Measurements from ENCODE around the gene ARAP3. TPM values are rescaled to one million over a fixed set of nuclear protein-coding genes. Genes with fewer than 3 reads are reported as not detected.

ARAP3 gene
- total and polyA plus RNA-seq, 9 of the 15 experiments (the other 6 are each of a cell fraction or from before 2014, with no cell fraction given): 0.83 to 25.7 (median 6.4) TPM

- TF ChIP-seq ZKSCAN8 (CRISPR knock-in tag; IDR thresholded peaks at IDR 0.05) (no peak), HNRNPK (IDR thresholded peaks at IDR 0.05; ENCODE audit: low read depth, low read length, poor library complexity, severe bottlenecking) (no peak), KLF10 (CRISPR knock-in tag; IDR thresholded peaks at IDR 0.05) (no peak), SIN3B (IDR thresholded peaks at IDR 0.05; ENCODE audit: low read depth) (no peak), ZFPM2 (CRISPR knock-in tag; IDR thresholded peaks at IDR 0.05) (no peak), ZNF175 (CRISPR knock-in tag; IDR thresholded peaks at IDR 0.05; ENCODE audit: low read depth) (peak; percentile 53; the same call in 1 of the 2 replicates), TFAM (CRISPR knock-in tag; conservative IDR thresholded peaks at IDR 0.05) (no peak), ZNF551 (CRISPR knock-in tag; IDR thresholded peaks at IDR 0.05) (no peak), CBX8 (IDR thresholded peaks at IDR 0.05; ENCODE audit: borderline replicate concordance, extremely low read depth, low read depth, low read length, poor library complexity, severe bottlenecking) (no peak), STAT5B (CRISPR knock-in tag; IDR thresholded peaks at IDR 0.05) (no peak), SIRT6 (IDR thresholded peaks at IDR 0.05; ENCODE audit: low read depth, low read length) (no peak), MEIS2 (IDR thresholded peaks at IDR 0.05; ENCODE audit: partially characterized antibody) (peak; percentile 75), SRF (CRISPR knock-in tag; IDR thresholded peaks at IDR 0.05) (no peak), FOXP1 (CRISPR knock-in tag; IDR thresholded peaks at IDR 0.05) (no peak), CBFA2T3 (IDR thresholded peaks at IDR 0.05) (peak; percentile 96), BDP1 (IDR thresholded peaks at IDR 0.05; ENCODE audit: insufficient read depth, insufficient read length) (no peak), EWSR1 (IDR thresholded peaks at IDR 0.05; ENCODE audit: borderline replicate concordance, low read depth, partially characterized antibody) (no peak), SIN3A (IDR thresholded peaks at IDR 0.05; ENCODE audit: borderline replicate concordance in 2 of 2, control insufficient read depth in 1 of 2, low read depth in 2 of 2, low read length in 2 of 2) (no peak), MEF2A (IDR thresholded peaks at IDR 0.05; ENCODE audit: control insufficient read depth, low read depth, low read length) (peak; percentile 58), TEAD1 (CRISPR knock-in tag; IDR thresholded peaks at IDR 0.05) (peak in 1 of 2 experiments; percentile 67; a peak in 1 of 4 replicates), TCF7L2 (IDR thresholded peaks at IDR 0.05; ENCODE audit: low read depth, low read length) (no peak)
- TF ChIP-seq, protein P1, sequence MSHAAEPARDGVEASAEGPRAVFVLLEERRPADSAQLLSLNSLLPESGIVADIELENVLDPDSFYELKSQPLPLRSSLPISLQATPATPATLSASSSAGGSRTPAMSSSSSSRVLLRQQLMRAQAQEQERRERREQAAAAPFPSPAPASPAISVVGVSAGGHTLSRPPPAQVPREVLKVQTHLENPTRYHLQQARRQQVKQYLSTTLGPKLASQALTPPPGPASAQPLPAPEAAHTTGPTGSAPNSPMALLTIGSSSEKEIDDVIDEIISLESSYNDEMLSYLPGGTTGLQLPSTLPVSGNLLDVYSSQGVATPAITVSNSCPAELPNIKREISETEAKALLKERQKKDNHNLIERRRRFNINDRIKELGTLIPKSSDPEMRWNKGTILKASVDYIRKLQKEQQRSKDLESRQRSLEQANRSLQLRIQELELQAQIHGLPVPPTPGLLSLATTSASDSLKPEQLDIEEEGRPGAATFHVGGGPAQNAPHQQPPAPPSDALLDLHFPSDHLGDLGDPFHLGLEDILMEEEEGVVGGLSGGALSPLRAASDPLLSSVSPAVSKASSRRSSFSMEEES (CRISPR knock-in tag; IDR thresholded peaks at IDR 0.05): no peak
- TF ChIP-seq, protein P2, sequence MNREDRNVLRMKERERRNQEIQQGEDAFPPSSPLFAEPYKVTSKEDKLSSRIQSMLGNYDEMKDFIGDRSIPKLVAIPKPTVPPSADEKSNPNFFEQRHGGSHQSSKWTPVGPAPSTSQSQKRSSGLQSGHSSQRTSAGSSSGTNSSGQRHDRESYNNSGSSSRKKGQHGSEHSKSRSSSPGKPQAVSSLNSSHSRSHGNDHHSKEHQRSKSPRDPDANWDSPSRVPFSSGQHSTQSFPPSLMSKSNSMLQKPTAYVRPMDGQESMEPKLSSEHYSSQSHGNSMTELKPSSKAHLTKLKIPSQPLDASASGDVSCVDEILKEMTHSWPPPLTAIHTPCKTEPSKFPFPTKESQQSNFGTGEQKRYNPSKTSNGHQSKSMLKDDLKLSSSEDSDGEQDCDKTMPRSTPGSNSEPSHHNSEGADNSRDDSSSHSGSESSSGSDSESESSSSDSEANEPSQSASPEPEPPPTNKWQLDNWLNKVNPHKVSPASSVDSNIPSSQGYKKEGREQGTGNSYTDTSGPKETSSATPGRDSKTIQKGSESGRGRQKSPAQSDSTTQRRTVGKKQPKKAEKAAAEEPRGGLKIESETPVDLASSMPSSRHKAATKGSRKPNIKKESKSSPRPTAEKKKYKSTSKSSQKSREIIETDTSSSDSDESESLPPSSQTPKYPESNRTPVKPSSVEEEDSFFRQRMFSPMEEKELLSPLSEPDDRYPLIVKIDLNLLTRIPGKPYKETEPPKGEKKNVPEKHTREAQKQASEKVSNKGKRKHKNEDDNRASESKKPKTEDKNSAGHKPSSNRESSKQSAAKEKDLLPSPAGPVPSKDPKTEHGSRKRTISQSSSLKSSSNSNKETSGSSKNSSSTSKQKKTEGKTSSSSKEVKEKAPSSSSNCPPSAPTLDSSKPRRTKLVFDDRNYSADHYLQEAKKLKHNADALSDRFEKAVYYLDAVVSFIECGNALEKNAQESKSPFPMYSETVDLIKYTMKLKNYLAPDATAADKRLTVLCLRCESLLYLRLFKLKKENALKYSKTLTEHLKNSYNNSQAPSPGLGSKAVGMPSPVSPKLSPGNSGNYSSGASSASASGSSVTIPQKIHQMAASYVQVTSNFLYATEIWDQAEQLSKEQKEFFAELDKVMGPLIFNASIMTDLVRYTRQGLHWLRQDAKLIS (CRISPR knock-in tag; IDR thresholded peaks at IDR 0.05): no peak
These were observed 76.3 kb downstream of the ARAP3 start (continued) for GRCh38 chr5:141605523-141606277.

Data from K562 (cell line).